ENCODE results near the gene ESCO1. TPM values are rescaled to one million over a fixed set of nuclear protein-coding genes. Genes with fewer than 3 reads are reported as not detected.

ESCO1 gene
- polyA plus RNA-seq, 1 donor (not counting 4 experiments of a cell fraction or from before 2014, with no cell fraction given) = 12.1 TPM

DNA sequence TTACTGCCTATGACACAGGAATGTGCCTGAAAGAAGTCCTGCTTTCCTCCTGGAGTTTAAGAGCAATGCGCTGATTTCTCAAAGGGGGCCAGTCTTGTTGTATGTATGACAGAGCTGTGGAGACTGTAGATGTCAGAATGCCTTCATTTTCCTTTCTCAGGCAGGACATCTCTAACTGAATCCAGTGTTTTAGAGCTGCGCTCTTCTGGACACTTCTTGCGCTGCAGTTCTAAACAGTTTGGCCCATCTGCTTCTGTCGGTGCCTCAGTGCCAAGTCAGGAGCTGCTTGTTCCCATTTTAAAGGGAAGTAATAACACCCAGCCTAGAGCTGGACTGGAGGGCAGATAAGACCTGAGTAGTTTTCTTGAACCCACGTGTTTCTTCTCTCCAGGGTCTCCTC, 91.4 kb downstream of the ESCO1 start:
- Histone ChIP-seq H3K4me2 (ENCODE audit: control insufficient read depth, extremely low read depth, insufficient read depth, low read depth, low read length) (no peak overlapping the region), H3K9ac (ENCODE audit: control insufficient read depth, extremely low read depth, insufficient read depth, low read length) (no peak overlapping the region), H3K9me1 (ENCODE audit: control insufficient read depth, extremely low read depth, insufficient read depth, low read length) (no peaks in the 10 kb centered on the region), H3K4me1 (ENCODE audit: control insufficient read depth, extremely low read depth, insufficient read depth, low read length) (no peaks in the 10 kb centered on the region), H2AFZ (ENCODE audit: control insufficient read depth, low read length) (no peak overlapping the region), H3K27me3 (ENCODE audit: control insufficient read depth, extremely low read depth, insufficient read depth, low read length) (no peaks in the 10 kb centered on the region), H3K27ac (ENCODE audit: control insufficient read depth, insufficient read depth, low read length) (no peak overlapping the region), H3K4me3 (ENCODE audit: control insufficient read depth in 2 of 3, extremely low read depth in 1 of 3, insufficient read depth in 2 of 3, low read depth in 1 of 3, low read length in 3 of 3) (no peak overlapping the region), H3K9me3 (ENCODE audit: control insufficient read depth, low read depth, low read length) (no peaks in the 10 kb centered on the region), H3K79me2 (ENCODE audit: control insufficient read depth, insufficient read depth, low read length) (no peaks in the 10 kb centered on the region), H3K36me3 (ENCODE audit: control insufficient read depth in 2 of 2, extremely low read depth in 1 of 2, insufficient read depth in 2 of 2, low read length in 2 of 2) (peaks cover 0 to 6% of the 10 kb centered on the region in 2 experiments), H4K20me1 (ENCODE audit: control insufficient read depth, extremely low read depth, insufficient read depth, low read length) (no peaks in the 10 kb centered on the region)
- dilution Hi-C loops (cut with MboI; ENCODE audit: extremely low pct_ligation_motif_present, low sequenced_read_pairs) = no loop called here
- no peak for FAIRE-seq
- no peak for DNase-seq (ENCODE audit: low read depth, low spot score)
- TF ChIP-seq, protein P1, sequence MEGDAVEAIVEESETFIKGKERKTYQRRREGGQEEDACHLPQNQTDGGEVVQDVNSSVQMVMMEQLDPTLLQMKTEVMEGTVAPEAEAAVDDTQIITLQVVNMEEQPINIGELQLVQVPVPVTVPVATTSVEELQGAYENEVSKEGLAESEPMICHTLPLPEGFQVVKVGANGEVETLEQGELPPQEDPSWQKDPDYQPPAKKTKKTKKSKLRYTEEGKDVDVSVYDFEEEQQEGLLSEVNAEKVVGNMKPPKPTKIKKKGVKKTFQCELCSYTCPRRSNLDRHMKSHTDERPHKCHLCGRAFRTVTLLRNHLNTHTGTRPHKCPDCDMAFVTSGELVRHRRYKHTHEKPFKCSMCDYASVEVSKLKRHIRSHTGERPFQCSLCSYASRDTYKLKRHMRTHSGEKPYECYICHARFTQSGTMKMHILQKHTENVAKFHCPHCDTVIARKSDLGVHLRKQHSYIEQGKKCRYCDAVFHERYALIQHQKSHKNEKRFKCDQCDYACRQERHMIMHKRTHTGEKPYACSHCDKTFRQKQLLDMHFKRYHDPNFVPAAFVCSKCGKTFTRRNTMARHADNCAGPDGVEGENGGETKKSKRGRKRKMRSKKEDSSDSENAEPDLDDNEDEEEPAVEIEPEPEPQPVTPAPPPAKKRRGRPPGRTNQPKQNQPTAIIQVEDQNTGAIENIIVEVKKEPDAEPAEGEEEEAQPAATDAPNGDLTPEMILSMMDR (optimal IDR thresholded peaks at IDR 0.05 in 1 of 3, IDR thresholded peaks at IDR 0.05 in 1 of 3, conservative IDR thresholded peaks at IDR 0.05 in 1 of 3; ENCODE audit: extremely low read depth in 1 of 3, insufficient read depth in 2 of 3, low read length in 3 of 3) = no peak
- no peak for TF ChIP-seq EZH2 (IDR thresholded peaks at IDR 0.05; ENCODE audit: low read length)

DNA sequence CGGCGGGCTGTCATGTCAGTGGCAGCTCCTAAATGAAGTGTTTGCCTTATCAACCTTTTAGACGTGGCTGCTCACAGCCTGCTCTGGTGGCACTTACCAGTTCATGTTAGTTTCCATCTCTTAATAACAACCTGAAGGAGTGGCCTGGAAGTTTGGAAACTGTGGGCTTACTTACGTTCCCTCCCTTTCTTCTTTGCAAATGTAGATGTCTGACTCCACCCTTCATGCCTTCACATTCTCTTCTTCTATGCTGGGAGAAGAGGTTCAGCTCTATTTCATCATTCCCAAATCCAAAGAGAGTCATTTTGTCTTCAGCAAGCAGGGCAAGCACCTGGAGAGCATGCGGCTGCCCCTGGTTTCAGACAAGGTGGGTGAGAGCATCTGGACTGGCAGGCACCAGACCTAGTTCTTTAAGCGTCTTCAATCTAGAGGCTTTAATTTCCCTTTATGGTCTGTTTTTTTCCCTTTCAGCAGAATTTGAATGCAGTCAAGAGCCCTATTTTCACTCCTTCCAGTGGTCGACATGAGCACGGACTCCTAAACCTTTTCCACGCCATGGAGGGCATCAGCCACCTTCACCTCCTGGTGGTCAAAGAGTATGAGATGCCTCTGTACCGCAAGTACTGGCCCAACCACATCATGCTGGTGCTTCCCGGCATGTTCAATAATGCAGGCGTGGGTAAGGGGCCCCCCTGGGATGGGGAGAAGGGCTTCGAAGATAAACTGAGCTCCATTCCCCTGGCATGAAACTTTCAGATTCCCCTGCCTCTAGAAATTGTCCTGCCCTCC, 92.4 kb downstream of the ESCO1 start:
- FAIRE-seq (no peak), DNase-seq (ENCODE audit: low read depth, low spot score) (no peak)
- Histone ChIP-seq H3K9me3 (ENCODE audit: control insufficient read depth, low read depth, low read length) (no peaks in the 10 kb centered on the region), H3K4me1 (ENCODE audit: control insufficient read depth, extremely low read depth, insufficient read depth, low read length) (no peaks in the 10 kb centered on the region), H3K4me2 (ENCODE audit: control insufficient read depth, extremely low read depth, insufficient read depth, low read depth, low read length) (no peak overlapping the region), H2AFZ (ENCODE audit: control insufficient read depth, low read length) (no peak overlapping the region), H3K4me3 (ENCODE audit: control insufficient read depth in 2 of 3, extremely low read depth in 1 of 3, insufficient read depth in 2 of 3, low read depth in 1 of 3, low read length in 3 of 3) (no peak overlapping the region), H3K9me1 (ENCODE audit: control insufficient read depth, extremely low read depth, insufficient read depth, low read length) (no peaks in the 10 kb centered on the region), H4K20me1 (ENCODE audit: control insufficient read depth, extremely low read depth, insufficient read depth, low read length) (no peaks in the 10 kb centered on the region), H3K27ac (ENCODE audit: control insufficient read depth, insufficient read depth, low read length) (no peak overlapping the region), H3K79me2 (ENCODE audit: control insufficient read depth, insufficient read depth, low read length) (no peaks in the 10 kb centered on the region), H3K27me3 (ENCODE audit: control insufficient read depth, extremely low read depth, insufficient read depth, low read length) (no peaks in the 10 kb centered on the region), H3K9ac (ENCODE audit: control insufficient read depth, extremely low read depth, insufficient read depth, low read length) (no peak overlapping the region), H3K36me3 (ENCODE audit: control insufficient read depth in 2 of 2, extremely low read depth in 1 of 2, insufficient read depth in 2 of 2, low read length in 2 of 2) (no peaks in the 10 kb centered on the region)
- dilution Hi-C loops (cut with MboI; ENCODE audit: extremely low pct_ligation_motif_present, low sequenced_read_pairs) = no loop called here
- no peak for TF ChIP-seq EZH2 (IDR thresholded peaks at IDR 0.05; ENCODE audit: low read length)
- TF ChIP-seq, protein P1 (optimal IDR thresholded peaks at IDR 0.05 in 1 of 3, IDR thresholded peaks at IDR 0.05 in 1 of 3, conservative IDR thresholded peaks at IDR 0.05 in 1 of 3; ENCODE audit: extremely low read depth in 1 of 3, insufficient read depth in 2 of 3, low read length in 3 of 3) = no peak
